ENCODE data around the gene KIAA0408.
"Not testable (repeated sequence)": the region's sequence is repeated elsewhere in the genome, so short reads cannot be mapped to it uniquely, and the experiment has no call there.

The KIAA0408 gene

DNA sequence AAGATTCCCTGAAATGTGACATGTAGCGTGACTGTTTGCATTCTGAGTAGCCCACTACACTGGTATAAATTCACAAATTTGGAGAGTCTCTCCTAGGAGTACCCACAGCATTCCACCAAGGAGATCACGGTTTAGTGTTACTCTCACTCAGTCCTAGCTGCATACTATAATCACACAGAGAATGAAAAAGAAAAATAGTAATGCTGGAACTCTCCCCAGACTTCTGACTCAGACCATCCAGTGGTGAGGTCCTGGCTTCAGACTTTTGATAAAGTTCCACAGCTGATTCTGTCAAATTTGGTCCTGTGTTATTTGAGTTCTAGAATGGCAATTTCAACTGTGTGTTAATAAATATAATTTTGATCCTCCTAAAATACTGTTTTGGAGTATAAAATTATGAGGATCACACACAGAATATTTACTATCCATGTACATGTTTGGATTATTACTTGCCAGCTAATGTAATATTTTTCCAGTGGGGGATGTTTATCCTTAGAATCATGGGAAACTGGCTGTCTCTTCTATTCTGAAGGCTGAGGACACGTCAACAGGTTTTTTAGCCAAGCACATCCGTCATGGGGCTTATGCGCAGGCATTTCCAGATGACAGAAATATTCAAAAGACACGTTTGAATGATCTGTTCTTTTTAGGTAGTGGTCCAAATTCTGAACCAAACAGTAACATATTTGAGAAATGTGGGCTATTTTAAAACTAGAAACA lies 5.1 kb upstream of the KIAA0408 start:
- DNase-seq (ENCODE audit: low read depth in 1 of 2, low spot score in 1 of 2) = no peak

DNA sequence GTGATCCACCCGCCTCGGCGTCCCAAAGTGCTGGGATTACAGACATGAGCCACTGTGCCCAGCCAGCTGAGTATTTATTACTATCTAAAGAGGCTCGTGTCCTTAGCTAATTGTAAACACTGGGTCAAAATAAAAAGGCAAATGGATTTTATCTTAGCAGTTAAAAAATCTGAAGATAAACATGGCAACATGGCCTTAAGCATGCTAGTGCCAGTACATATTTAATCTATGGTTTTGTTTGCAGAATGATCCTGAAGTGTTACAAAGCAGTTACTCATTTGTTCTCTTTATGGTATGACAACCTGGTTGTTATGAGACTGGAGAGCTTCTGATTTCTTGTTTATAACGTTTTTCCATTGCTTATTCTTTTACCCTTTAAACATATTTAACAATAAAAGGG lies 3.9 kb upstream of the KIAA0408 start:
- DNase-seq (ENCODE audit: low read depth in 1 of 2, low spot score in 1 of 2) = no peak

- DNase-seq (ENCODE audit: low read depth in 1 of 2, low spot score in 1 of 2) = no peak
Observed at GRCh38 chr6:127462376-127462775, 3.2 kb upstream of the KIAA0408 start.

- no peak for DNase-seq (ENCODE audit: low read depth in 1 of 2, low spot score in 1 of 2)
Observed at GRCh38 chr6:127460465-127460864, 1.3 kb upstream of the KIAA0408 start.

DNA sequence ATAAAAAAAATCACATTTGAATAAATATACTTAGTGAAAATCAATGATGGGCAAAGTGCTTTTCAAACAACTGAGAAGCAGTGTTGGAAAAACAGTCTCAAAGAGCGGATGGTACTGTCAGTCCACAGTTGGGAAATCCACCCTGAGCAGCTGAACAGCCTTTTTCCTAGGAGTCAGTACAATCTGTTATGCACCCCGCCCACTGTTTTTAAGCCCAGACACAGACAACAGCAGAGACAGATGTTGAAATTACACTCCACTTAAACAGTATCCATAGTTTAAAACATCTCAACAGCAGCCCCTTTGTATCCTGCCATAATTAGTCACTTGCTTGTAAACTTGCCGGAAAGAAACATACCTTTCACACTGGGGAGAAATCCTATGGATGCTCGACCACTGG lies 372 bp downstream of the KIAA0408 start:
- DNase-seq (ENCODE audit: low read depth in 1 of 2, low spot score in 1 of 2) = no peak

- DNase-seq (ENCODE audit: low read depth in 1 of 2, low spot score in 1 of 2) = no peak
Observed at GRCh38 chr6:127458222-127458621, 967 bp downstream of the KIAA0408 start.

DNA sequence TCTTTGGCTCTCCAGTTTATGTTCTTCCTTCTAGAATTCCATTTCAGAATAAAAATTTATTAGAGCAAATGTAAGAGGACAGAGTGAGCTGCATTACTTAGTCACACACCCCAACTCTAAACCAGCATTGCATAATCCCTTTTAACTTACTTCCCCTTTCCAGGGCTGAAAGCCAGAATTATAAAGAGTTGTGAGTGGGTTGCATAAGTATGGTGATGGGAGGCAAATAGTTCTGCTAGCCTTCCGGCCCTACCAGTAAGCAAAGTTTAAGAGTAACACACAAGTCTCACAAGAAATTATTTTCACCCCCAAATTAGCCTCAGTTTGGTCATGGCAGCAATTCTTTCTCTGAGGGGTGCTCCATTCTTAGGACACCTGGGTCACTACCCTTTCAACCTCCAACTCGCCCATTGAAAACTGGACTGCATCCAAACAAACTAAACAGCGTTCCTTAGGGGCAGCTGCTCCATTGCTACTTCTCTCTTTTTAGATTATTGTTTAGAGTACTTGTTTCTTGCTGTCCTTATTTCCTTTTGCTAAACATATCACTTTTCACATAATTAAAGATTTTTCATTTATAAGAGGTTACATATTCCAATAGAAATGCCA lies 1.6 kb downstream of the KIAA0408 start:
- no peak for DNase-seq (ENCODE audit: low read depth in 1 of 2, low spot score in 1 of 2)

DNA sequence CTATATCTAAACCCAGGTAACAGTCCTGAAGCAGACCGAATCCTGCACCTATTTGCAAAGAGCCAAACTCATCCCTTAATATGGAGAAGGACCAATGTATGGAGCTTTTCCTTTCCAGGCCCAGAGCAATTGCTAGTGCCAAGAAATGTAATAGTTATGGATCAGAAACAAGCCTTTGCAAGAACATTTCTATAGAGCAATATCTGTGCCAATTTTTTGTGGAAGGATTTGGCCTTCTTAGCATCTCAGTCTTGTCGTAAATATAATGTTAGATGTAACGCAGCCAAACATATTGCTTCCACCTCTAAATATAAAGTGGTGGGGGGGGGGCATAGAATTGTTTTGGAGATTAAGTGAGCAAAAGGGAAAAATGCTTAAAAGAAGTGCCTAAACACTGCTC lies 2.7 kb downstream of the KIAA0408 start:
- DNase-seq (ENCODE audit: low read depth in 1 of 2, low spot score in 1 of 2) = no peak

- DNase-seq (ENCODE audit: low read depth in 1 of 2, low spot score in 1 of 2) = no peak
Observed at GRCh38 chr6:127453845-127454619, 5.2 kb downstream of the KIAA0408 start.

- no peak for DNase-seq (ENCODE audit: low read depth in 1 of 2, low spot score in 1 of 2)
Observed at GRCh38 chr6:127452803-127453202, 6.4 kb downstream of the KIAA0408 start.

DNA sequence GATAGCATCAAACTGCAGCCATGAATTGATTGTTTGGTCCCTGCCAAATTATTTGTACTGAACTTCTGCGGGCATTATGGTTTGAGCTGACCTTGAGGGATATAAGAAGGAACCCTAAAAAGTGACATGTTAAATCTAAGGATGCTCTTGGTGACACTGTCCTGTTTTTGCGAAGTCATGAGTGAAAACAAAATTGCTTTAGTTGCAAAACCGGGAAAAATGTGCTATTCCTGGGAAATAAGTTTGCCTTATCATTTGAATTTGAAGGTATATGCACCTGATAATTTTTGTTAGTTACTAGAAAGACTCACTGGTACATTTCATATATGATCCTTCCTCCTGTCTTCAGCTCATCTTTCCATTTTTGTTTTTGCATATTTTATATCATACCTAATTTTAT lies 7.8 kb downstream of the KIAA0408 start:
- no peak for DNase-seq (ENCODE audit: low read depth in 1 of 2, low spot score in 1 of 2)

DNA sequence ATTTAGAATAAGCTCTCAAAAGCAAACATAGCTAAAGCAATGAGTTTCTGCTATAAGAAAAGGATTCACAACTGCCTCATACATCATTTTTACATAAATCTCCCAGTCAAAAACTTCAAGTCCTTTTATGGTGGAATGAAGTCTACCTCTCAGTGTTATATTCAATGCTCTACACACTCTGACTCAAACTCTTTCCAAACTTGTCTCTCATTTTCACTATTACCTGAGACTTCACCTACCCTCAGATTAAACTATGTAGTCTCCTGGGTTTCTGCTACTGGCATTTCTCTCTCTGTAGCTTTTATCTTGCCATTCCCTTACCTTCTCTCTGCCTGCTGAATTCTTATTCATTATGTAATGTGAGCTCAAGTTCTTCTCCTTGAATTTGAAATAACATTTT lies 11.4 kb downstream of the KIAA0408 start:
- DNase-seq (ENCODE audit: low read depth in 1 of 2, low spot score in 1 of 2) = no peak

DNA sequence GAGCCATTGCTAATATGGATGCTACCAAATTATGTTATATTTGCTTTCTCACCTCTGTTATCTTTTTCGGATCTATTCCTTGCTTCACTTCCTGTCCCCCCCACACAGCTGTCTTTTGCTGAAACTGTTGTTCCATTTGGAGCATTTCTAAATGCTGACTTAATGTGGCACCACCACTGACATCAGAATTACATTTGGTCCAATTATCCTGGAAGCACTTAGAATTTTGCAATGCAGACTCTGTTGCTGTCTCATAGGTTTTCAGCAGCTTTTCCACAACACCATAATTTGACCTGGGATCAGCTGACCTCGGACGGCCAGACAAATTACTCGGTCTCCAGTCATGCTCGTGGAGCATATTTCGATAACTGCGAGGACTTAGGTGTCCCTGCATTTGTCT lies 12.8 kb downstream of the KIAA0408 start:
- no peak for DNase-seq (ENCODE audit: low read depth in 1 of 2, low spot score in 1 of 2)

- DNase-seq (ENCODE audit: low read depth in 1 of 2, low spot score in 1 of 2) = no peak
Observed at GRCh38 chr6:127441881-127442280, 17.3 kb downstream of the KIAA0408 start.

- DNase-seq (ENCODE audit: low read depth in 1 of 2, low spot score in 1 of 2) = no peak
Observed at GRCh38 chr6:127439718-127440117, 19.5 kb downstream of the KIAA0408 start.

GRCh38 chr6:127436578-127437110 lies 22.5 kb downstream of the KIAA0408 start:
- DNase-seq (ENCODE audit: low read depth in 1 of 2, low spot score in 1 of 2) = no peak

- no peak for DNase-seq (ENCODE audit: low read depth in 1 of 2, low spot score in 1 of 2)
Observed at GRCh38 chr6:127435626-127436220, 23.5 kb downstream of the KIAA0408 start.

DNA sequence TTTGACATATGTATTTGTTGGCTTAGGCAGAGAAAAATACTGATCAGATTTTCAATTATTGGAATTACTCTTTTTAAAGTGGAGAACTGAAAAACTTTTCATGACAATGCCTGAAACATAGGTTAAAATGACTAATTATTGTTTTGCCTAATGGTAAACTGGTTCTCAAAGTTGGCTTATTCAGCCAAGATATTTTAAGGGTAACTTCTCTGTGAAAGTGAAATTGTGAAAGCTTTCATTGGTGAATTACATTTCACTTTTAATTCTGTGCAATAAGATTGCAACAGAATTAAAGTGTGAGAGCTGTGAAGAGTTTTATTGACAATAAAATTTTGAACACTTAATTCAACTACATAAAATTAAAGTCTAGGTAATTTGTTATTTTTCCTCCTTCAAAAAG lies 24.5 kb downstream of the KIAA0408 start:
- DNase-seq (ENCODE audit: low read depth in 1 of 2, low spot score in 1 of 2) = no peak

- not testable (repeated sequence) for DNase-seq (ENCODE audit: low read depth in 1 of 2, low spot score in 1 of 2)
Observed at GRCh38 chr6:127428562-127428961, 30.6 kb downstream of the KIAA0408 start.

GRCh38 chr6:127423921-127424320 lies 35.3 kb downstream of the KIAA0408 start:
- DNase-seq (ENCODE audit: low read depth in 1 of 2, low spot score in 1 of 2) = no peak

DNA sequence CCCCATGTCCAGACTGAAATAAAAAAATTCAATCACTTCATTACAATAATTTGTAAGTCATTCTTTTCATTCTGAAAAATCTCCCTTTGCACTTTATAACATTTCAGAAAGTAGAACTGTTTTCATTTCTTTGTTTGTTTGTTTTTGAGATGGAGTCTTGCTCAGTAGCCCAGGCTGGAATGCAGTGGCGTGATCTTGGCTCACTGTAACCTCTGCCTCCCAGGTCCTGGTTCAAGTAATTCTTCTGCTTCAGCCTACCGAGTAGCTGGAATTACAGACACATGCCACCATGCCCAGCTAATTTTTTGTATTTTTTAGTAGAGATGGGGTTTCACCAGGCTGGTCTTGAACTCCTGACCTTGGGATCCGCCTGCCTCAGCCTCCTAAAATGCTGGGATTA lies 38.0 kb downstream of the KIAA0408 start:
- not testable (repeated sequence) for DNase-seq (ENCODE audit: low read depth in 1 of 2, low spot score in 1 of 2)

DNA sequence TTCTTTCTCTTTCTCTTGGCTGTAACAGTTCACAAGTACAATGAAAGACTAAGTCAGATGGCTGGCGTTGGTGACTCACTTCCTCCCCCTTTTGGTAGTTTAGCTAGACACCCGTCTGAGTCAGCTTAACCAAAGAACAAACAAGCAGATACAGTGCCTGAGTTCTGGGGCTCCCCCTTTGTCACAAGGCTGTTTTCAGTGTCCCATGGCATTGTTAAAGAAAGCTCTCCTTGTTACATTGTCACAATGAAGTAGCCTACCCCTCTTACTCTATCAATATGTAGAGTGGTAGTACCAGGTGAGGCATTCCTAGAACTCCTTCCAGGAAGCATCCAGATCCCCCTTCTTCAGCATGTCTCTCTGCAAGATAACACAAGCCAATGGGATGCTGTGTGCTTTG lies 38.6 kb downstream of the KIAA0408 start:
- DNase-seq (ENCODE audit: low read depth in 1 of 2, low spot score in 1 of 2) = peak; percentile 13 to 51
